GM18505 (cell line): ENCODE measurements around the gene HDDC3.
"Not testable (repeated sequence)": the region's sequence is repeated elsewhere in the genome, so short reads cannot be mapped to it uniquely, and the experiment has no call there.

ENCODE experiments used
- ATAC-seq: cut with Tn5 transposase; IDR thresholded peaks from one replicate; pipeline ENCODE4 v1.9.1; 2021; ENCODE audit not compliant: unreplicated experiment
- POLR2A ChIP-seq: IDR thresholded peaks from 4 replicates; pipeline ENCODE4 v1.6.1; 2011; ENCODE audit warnings: borderline replicate concordance; ENCODE audit not compliant: insufficient read depth, insufficient read length; ENCODE audit errors: extremely low read depth

Gene HDDC3

GRCh38 chr15:90930861-90931574, 1.3 kb downstream of the HDDC3 start:
- no peak for TF ChIP-seq POLR2A
- ATAC-seq, result no peak

- TF ChIP-seq POLR2A, result no peak
These were observed 2.9 kb downstream of the HDDC3 start for GRCh38 chr15:90929246-90930019.

DNA sequence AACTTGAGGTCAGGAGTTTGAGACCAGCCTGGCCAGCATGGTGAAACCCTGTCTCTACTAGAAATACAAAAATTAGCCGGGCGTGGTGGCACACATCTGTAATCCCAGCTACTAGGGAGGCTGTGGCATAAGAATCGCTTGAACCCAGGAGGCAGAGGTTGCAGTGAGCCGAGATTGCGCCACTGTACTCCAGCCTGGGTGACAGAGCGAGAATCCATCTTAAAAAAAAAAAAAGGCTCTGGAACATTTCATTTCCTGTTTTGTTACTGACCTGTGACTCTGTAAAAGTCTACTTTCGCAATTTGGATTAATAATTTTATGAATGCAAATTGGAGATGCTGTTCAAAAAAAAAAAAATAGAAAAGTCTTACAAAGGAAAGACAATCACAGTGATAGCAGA, 4.2 kb downstream of the HDDC3 start:
- not testable (repeated sequence) for ATAC-seq

More at GRCh38 chr15:90929246-90930019, 2.9 kb downstream of the HDDC3 start:
- no peak for ATAC-seq

DNA sequence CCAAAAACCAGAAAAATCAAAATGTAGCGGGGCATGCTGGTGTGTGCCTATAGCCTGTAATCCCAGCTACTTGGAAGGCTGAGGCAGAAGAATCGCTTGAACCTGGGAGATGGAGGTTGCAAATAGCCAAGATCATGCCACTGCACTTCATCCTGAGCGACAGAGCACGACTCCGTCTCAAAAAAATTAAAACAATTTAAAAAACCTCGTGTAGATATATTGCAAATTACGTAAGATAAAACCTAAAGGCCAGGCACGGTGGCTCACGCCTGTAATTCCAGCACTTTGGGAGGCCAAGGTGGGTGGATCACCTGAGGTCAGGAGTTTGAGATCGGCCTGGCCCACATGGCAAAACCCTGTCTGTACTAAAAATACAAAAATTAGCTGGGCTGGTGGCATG, 5.6 kb downstream of the HDDC3 start:
- ATAC-seq, result not testable (repeated sequence)

DNA sequence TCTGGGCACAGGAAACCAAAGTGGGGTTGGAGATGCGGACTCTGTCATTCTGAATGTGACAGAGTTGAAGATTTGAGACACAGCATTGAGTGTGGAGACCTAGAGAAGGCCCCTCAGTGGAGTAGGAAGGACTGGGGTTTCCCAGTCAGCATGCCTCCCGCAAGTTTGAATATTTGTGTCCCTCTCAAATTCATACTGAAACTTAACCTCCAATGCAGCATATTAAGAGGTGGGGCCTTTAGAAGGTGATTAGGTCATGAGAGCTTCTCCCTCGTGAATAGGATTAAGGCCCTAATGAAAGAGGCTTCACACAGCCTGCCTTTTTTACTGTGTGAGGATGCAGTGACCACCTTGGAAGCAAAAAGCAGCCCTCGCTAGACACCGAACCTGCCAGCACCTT, 8.0 kb downstream of the HDDC3 start:
- no peak for TF ChIP-seq POLR2A
- no peak for ATAC-seq

DNA sequence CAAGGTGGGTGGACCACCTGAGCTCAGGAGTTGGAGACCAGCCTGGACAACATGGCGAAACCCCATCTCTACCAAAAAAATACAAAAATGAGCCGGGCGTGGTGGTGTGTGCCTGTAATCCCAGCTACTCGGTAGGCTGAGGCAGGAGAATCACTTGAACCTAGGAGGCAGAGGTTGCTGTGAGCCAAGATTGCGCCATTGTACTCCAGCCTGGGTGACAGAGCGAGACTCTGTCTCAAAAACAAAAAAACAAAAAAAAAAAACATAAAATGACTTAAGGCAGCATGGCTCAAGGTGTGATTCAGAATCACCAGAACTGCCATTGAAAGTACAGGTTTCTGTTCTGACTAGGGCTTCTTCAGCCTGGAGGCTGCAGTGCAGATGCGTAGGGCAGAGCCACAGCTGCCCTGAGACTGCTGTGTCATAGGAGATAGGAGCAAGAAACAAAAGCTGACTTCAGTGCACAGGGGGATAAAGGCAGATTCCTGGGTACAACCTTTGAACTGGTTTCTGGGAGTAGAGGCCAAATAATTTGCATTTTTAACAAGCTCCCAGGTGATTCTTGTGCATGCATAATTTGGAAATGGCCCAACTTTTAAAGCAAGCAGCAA, 9.5 kb downstream of the HDDC3 start:
- ATAC-seq, result peak; percentile 78

GRCh38 chr15:90921887-90922286, 10.5 kb downstream of the HDDC3 start:
- TF ChIP-seq POLR2A, result no peak
- no peak for ATAC-seq

DNA sequence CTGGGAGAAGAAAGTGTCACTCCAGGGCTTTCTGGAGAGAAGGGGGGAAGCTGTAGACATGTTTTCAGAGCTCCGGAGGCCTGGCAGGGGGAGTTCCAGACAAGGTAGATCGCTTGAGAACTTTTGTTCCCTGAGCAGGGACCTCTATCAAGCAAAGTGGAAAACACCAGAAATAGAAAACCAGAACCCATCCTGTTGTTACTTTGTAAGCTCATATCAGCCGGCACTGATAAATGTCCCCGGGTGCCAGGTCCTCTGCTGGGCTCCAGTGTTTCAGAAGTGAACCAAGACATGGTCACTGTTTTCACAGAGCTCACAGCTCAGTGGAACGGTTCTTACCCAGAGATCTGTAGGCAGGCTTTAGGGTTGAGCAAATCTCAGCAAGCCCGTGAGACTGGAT, 13.5 kb downstream of the HDDC3 start:
- ATAC-seq, result no peak
- TF ChIP-seq POLR2A, result no peak

- no peak for TF ChIP-seq POLR2A
- ATAC-seq, result no peak
These were observed 14.1 kb downstream of the HDDC3 start for GRCh38 chr15:90918034-90918788.

- ATAC-seq, result no peak
These were observed 14.8 kb downstream of the HDDC3 start for GRCh38 chr15:90917569-90917968.

DNA sequence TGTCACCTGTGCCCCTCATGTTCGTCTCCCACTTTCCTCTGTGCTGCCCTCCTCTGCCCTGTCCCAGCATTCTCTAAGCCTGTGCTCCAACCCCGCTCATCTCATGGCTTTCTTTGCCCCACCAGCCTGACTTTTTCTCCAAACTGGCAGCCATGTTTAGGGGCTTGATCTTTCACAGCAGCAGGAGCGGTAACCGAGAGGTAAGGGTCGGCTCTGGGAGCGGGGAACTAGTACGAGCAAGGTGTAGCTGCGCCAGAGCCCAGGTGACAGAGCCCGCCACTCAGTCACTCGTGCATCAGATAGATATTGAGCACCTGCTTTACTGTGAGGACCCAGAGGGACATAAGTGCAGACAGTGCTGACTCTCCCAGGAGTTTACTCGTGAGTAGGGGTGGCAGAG, 15.9 kb downstream of the HDDC3 start:
- ATAC-seq, result no peak

More at GRCh38 chr15:90917569-90917968, 14.8 kb downstream of the HDDC3 start:
- TF ChIP-seq POLR2A, result no peak

DNA sequence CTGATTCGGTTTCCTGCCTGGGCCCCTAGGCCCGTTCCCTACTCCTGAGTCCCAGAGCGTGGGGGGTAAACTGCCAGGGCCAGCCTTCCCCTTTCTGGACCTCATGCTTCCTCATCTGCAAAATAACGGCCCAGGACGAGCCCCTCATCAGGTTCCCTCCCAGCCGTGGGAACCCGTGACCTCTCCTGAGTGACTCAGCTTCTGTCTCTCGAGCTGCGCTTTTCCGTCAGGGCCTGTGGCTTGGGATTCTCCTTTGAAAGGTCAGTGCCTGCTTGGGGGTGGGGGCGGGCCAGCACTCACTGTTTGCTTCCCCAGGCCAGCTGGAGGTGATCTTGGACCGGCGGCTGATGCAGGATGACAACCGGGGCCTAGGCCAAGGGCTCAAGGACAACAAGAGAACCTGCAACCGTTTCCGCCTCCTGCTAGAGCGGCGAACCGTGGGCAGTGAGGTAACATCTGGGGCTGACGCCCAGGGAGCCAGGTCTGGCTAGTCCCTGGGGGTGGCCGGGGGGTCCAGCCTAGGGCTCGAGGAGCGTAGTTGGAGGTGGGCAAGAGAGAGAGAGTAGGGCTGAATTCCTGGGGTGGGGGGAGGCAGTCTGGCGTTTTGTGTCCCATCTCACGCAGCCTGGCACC, 16.4 kb downstream of the HDDC3 start:
- ATAC-seq, result no peak
- no peak for TF ChIP-seq POLR2A

More for the DNA sequence above, 15.9 kb downstream of the HDDC3 start:
- TF ChIP-seq POLR2A, result no peak

GRCh38 chr15:90915216-90915807, 17.0 kb downstream of the HDDC3 start:
- no peak for ATAC-seq
- TF ChIP-seq POLR2A, result no peak
